Measurements from ENCODE around the gene PHF12. TPM values are rescaled to one million over a fixed set of nuclear protein-coding genes. Genes with fewer than 3 reads are reported as not detected.

The PHF12 gene
- total and polyA plus RNA-seq, 10 of the 15 experiments (the other 5 are each of a cell fraction or from before 2014, with no cell fraction given): 1.3 to 43.9 (median 19.2) TPM

DNA sequence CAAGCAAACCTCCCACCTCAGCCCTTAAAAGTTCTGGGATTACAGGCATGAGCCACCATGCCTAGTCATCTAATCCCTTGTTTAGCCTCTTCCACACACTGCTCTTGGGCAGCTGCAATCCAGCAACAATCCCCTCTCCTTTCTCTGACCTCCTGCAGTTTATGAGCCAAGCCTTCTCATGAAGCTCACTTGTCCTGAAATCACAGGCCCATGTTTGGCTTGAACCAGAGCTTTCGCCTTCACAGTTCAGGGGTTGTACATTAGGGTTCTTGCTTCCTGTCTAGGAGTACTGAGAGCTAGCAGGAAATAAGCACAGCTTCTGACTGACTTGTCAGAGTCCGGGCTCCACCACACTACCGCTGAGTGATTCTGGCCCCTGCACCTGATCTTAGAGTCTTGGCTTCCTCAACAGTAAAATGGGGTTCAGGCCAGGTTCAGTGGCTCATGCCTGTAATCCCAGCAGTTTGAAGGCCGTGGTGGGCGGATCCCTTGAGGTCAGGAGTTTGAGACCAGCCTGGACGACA lies 80.2 kb downstream of the PHF12 start (continued):
- TF ChIP-seq SMAD1 (IDR thresholded peaks at IDR 0.05; ENCODE audit: low read depth, partially characterized antibody): no peak
- TF ChIP-seq NBN (IDR thresholded peaks at IDR 0.05): peak; percentile 20; the same call in 1 of the 2 replicates
- peak; percentile 93 for TF ChIP-seq ZNF687 (IDR thresholded peaks at IDR 0.05)
- TF ChIP-seq TCF12 (IDR thresholded peaks at IDR 0.05; ENCODE audit: low read depth, low read length): 0 out of 2 replicates have a peak, but pooled peaks have one; percentile 32
- TF ChIP-seq ATF7 (IDR thresholded peaks at IDR 0.05; ENCODE audit: low read depth): no peak
- TF ChIP-seq, protein P1, sequence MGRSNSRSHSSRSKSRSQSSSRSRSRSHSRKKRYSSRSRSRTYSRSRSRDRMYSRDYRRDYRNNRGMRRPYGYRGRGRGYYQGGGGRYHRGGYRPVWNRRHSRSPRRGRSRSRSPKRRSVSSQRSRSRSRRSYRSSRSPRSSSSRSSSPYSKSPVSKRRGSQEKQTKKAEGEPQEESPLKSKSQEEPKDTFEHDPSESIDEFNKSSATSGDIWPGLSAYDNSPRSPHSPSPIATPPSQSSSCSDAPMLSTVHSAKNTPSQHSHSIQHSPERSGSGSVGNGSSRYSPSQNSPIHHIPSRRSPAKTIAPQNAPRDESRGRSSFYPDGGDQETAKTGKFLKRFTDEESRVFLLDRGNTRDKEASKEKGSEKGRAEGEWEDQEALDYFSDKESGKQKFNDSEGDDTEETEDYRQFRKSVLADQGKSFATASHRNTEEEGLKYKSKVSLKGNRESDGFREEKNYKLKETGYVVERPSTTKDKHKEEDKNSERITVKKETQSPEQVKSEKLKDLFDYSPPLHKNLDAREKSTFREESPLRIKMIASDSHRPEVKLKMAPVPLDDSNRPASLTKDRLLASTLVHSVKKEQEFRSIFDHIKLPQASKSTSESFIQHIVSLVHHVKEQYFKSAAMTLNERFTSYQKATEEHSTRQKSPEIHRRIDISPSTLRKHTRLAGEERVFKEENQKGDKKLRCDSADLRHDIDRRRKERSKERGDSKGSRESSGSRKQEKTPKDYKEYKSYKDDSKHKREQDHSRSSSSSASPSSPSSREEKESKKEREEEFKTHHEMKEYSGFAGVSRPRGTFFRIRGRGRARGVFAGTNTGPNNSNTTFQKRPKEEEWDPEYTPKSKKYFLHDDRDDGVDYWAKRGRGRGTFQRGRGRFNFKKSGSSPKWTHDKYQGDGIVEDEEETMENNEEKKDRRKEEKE (IDR thresholded peaks at IDR 0.05): no peak
- TF ChIP-seq NFIC (IDR thresholded peaks at IDR 0.05; ENCODE audit: low read depth, low read length): no peak
- no peak for TF ChIP-seq YBX1 (IDR thresholded peaks at IDR 0.05)
- no peak for TF ChIP-seq MEF2A (IDR thresholded peaks at IDR 0.05; ENCODE audit: insufficient read depth, low read depth, low read length)
- TF ChIP-seq, protein P2, sequence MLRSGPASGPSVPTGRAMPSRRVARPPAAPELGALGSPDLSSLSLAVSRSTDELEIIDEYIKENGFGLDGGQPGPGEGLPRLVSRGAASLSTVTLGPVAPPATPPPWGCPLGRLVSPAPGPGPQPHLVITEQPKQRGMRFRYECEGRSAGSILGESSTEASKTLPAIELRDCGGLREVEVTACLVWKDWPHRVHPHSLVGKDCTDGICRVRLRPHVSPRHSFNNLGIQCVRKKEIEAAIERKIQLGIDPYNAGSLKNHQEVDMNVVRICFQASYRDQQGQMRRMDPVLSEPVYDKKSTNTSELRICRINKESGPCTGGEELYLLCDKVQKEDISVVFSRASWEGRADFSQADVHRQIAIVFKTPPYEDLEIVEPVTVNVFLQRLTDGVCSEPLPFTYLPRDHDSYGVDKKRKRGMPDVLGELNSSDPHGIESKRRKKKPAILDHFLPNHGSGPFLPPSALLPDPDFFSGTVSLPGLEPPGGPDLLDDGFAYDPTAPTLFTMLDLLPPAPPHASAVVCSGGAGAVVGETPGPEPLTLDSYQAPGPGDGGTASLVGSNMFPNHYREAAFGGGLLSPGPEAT (IDR thresholded peaks at IDR 0.05; ENCODE audit: low read depth): no peak
- peak; percentile 61 for TF ChIP-seq POLR2A (IDR thresholded peaks at IDR 0.05; ENCODE audit: low read depth, low read length)
- TF ChIP-seq SMC3 (IDR thresholded peaks at IDR 0.05; ENCODE audit: borderline replicate concordance, low read length): no peak
- no peak for TF ChIP-seq BACH1 (IDR thresholded peaks at IDR 0.05; ENCODE audit: borderline replicate concordance)
- TF ChIP-seq MXI1 (IDR thresholded peaks at IDR 0.05; ENCODE audit: low read depth, low read length): no peak
- no peak for TF ChIP-seq KAT2A (conservative IDR thresholded peaks at IDR 0.05; ENCODE audit: control insufficient read depth, low read depth, low read length)
- peak; percentile 23; the same call in 1 of the 2 replicates for TF ChIP-seq EED (IDR thresholded peaks at IDR 0.05; ENCODE audit: low read depth)
- no peak for TF ChIP-seq IKZF1 (conservative IDR thresholded peaks at IDR 0.05)
- peak in 1 of 2 experiments; percentile 67; a peak in 1 of 4 replicates for TF ChIP-seq ETV6 (conservative IDR thresholded peaks at IDR 0.05 in 1 of 2, IDR thresholded peaks at IDR 0.05 in 1 of 2; ENCODE audit: borderline replicate concordance in 1 of 2, low read depth in 1 of 2)
- no peak for TF ChIP-seq NRF1 (conservative IDR thresholded peaks at IDR 0.05; ENCODE audit: low read depth, low read length)
- no peak for TF ChIP-seq ZNF217 (IDR thresholded peaks at IDR 0.05)
- TF ChIP-seq CBX5 (IDR thresholded peaks at IDR 0.05; ENCODE audit: low read depth): no peak
- no peak for TF ChIP-seq RELA (IDR thresholded peaks at IDR 0.05; ENCODE audit: borderline replicate concordance, partially characterized antibody)
- peak; percentile 46 for TF ChIP-seq RUNX3 (IDR thresholded peaks at IDR 0.05; ENCODE audit: low read length)
- TF ChIP-seq POLR2AphosphoS2 (IDR thresholded peaks at IDR 0.05; ENCODE audit: low read depth, low read length): no peak
- no peak for TF ChIP-seq HDAC2 (IDR thresholded peaks at IDR 0.05)

Data from GM12878 (cell line).